Islet of Langerhans (tissue), 1 donor: Measurements from ENCODE around the gene CRIP1.

ENCODE experiments used
- FAIRE-seq: peaks from one replicate; lab custom pipeline; 2011; peaks lifted over from hg19 to GRCh38; lab: Jason Lieb, UNC

CRIP1 gene

GRCh38 chr14:105486163-105486973 is at the start of gene CRIP1:
Gene CRIP1 (plus strand): TSS chr14:105486886. CDS start chr14:105487260, 374 bp downstream.
- no peak for FAIRE-seq

- FAIRE-seq = no peak
Observed at GRCh38 chr14:105436891-105437722, 49.6 kb upstream of the CRIP1 start.

- no peak for FAIRE-seq
Observed at GRCh38 chr14:105437723-105438500, 48.8 kb upstream of the CRIP1 start.

- no peak for FAIRE-seq
Observed at GRCh38 chr14:105439179-105439578, 47.5 kb upstream of the CRIP1 start.

- no peak for FAIRE-seq
Observed at GRCh38 chr14:105439710-105440553, 46.8 kb upstream of the CRIP1 start.

GRCh38 chr14:105440554-105440900 is 46.2 kb upstream of the CRIP1 start:
- no peak for FAIRE-seq

- FAIRE-seq = no peak
Observed at GRCh38 chr14:105440992-105441391, 45.7 kb upstream of the CRIP1 start.

- FAIRE-seq = no peak
Observed at GRCh38 chr14:105442125-105442524, 44.6 kb upstream of the CRIP1 start.

- no peak for FAIRE-seq
Observed at GRCh38 chr14:105442834-105443233, 43.9 kb upstream of the CRIP1 start.

GRCh38 chr14:105444859-105445258 is 41.8 kb upstream of the CRIP1 start:
- FAIRE-seq = no peak

- FAIRE-seq = no peak
Observed at GRCh38 chr14:105445290-105445689, 41.4 kb upstream of the CRIP1 start.

GRCh38 chr14:105445901-105446845 is 40.5 kb upstream of the CRIP1 start:
- FAIRE-seq = no peak

- FAIRE-seq = no peak
Observed at GRCh38 chr14:105446971-105447370, 39.7 kb upstream of the CRIP1 start.

- no peak for FAIRE-seq
Observed at GRCh38 chr14:105447651-105448640, 38.7 kb upstream of the CRIP1 start.

GRCh38 chr14:105448706-105449111 is 38.0 kb upstream of the CRIP1 start:
- no peak for FAIRE-seq

- FAIRE-seq = no peak
Observed at GRCh38 chr14:105449276-105450122, 37.2 kb upstream of the CRIP1 start.

GRCh38 chr14:105450123-105450505 is 36.6 kb upstream of the CRIP1 start:
- no peak for FAIRE-seq
